SK-N-SH treated with all-trans-retinoic acid at 6 μM for 48 hours (cell line): ENCODE data around the gene KCNA1.

ENCODE experiments used
- BACH2 ChIP-seq: fragments of 250-450 bp; sonication (Bioruptor Pico); IDR thresholded peaks from 2 replicates; pipeline ENCODE4 v1.9.0; 2021; ENCODE audit warnings: mild to moderate bottlenecking, borderline replicate concordance
- GLIS3 ChIP-seq: fragments of 250-450 bp; sonication (Bioruptor Pico); IDR thresholded peaks from 2 replicates; pipeline ENCODE4 v1.5.0; 2020; ENCODE audit warnings: mild to moderate bottlenecking, moderate library complexity
- ISL1 ChIP-seq: fragments of 250-450 bp; sonication (Bioruptor Pico); IDR thresholded peaks from 2 replicates; pipeline ENCODE4 v2.1.2; 2022; ENCODE audit warnings: mild to moderate bottlenecking, moderate library complexity
- OSR1 ChIP-seq: fragments of 250-450 bp; sonication (Bioruptor Pico); IDR thresholded peaks from 2 replicates; pipeline ENCODE4 v1.8.0; 2022; ENCODE audit warnings: moderate library complexity, mild to moderate bottlenecking, inconsistent platforms
- PATZ1 ChIP-seq: fragments of 250-450 bp; sonication (Bioruptor Pico); IDR thresholded peaks from 2 replicates; pipeline ENCODE4 v1.8.0; 2020; ENCODE audit warnings: mild to moderate bottlenecking, moderate library complexity, borderline replicate concordance
- RARB ChIP-seq: fragments of 250-450 bp; sonication (Bioruptor Pico); IDR thresholded peaks from 2 replicates; pipeline ENCODE4 v1.8.0; 2021; ENCODE audit warnings: mild to moderate bottlenecking, moderate library complexity
- ZC3H10 ChIP-seq: fragments of 250-450 bp; sonication (Bioruptor Pico); IDR thresholded peaks from 2 replicates; pipeline ENCODE4 v1.5.1; 2021; ENCODE audit warnings: mild to moderate bottlenecking, moderate library complexity
- ZFP3 ChIP-seq: fragments of 250-450 bp; sonication (Bioruptor Pico); IDR thresholded peaks from 2 replicates; pipeline ENCODE4 v1.5.0; 2020; ENCODE audit warnings: mild to moderate bottlenecking, moderate library complexity
- ZFP30 ChIP-seq: fragments of 450-650 bp; formaldehyde crosslinking; IDR thresholded peaks from 2 replicates; pipeline ENCODE4 v1.5.0; 2022; ENCODE audit warnings: mild to moderate bottlenecking, moderate library complexity
- ZNF8 ChIP-seq: fragments of 450-650 bp; formaldehyde crosslinking; IDR thresholded peaks from 2 replicates; pipeline ENCODE4 v1.5.0; 2020; ENCODE audit warnings: mild to moderate bottlenecking, moderate library complexity
- TF ChIP-seq, protein P1 (sequence below): fragments of 250-450 bp; sonication (Bioruptor Pico); IDR thresholded peaks from 2 replicates; pipeline ENCODE4 v1.8.0; 2021; ENCODE audit warnings: low read depth, mild to moderate bottlenecking, moderate library complexity, borderline replicate concordance

DNA sequence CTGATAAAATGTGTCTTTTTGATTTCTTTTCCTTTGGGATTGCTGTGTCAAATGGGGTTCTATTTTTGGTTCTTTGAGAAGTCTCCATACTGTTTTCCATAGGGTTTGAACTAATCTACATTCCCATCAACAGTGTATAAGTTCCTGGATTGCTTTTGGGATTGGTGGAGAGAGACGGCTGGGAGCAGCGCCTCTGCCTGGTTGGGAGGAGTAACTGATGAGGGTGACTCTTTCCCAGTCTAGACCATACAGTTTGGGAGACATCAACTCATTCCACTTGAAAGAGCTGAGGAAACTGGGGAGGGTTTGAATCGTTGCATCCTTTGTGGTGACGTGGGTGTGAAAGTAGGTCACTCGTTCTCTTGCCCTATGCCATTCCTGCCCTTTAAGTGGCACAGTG is 42.3 kb upstream of the KCNA1 start:
- no peak for TF ChIP-seq RARB (CRISPR knock-in tag)
- TF ChIP-seq OSR1 (CRISPR knock-in tag) = no peak
- TF ChIP-seq GLIS3 (CRISPR knock-in tag) = no peak
- no peak for TF ChIP-seq ZFP30 (CRISPR knock-in tag)
- TF ChIP-seq BACH2 (CRISPR knock-in tag) = no peak
- TF ChIP-seq PATZ1 (CRISPR knock-in tag) = no peak
- TF ChIP-seq, protein P1, sequence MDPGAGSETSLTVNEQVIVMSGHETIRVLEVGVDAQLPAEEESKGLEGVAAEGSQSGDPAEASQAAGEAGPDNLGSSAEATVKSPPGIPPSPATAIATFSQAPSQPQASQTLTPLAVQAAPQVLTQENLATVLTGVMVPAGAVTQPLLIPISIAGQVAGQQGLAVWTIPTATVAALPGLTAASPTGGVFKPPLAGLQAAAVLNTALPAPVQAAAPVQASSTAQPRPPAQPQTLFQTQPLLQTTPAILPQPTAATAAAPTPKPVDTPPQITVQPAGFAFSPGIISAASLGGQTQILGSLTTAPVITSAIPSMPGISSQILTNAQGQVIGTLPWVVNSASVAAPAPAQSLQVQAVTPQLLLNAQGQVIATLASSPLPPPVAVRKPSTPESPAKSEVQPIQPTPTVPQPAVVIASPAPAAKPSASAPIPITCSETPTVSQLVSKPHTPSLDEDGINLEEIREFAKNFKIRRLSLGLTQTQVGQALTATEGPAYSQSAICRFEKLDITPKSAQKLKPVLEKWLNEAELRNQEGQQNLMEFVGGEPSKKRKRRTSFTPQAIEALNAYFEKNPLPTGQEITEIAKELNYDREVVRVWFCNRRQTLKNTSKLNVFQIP = no peak
- no peak for TF ChIP-seq ISL1
- TF ChIP-seq ZC3H10 (CRISPR knock-in tag) = no peak
- no peak for TF ChIP-seq ZNF8
- TF ChIP-seq ZFP3 (CRISPR knock-in tag) = no peak
